OCI-LY7 (cell line): ENCODE data around the gene GTF3C1. TPM values are rescaled to one million over a fixed set of nuclear protein-coding genes. Genes with fewer than 3 reads are reported as not detected.

Experiments
- BruUV-seq: library from RNA; stranded (reverse); fragments of 400-500 nt; replicated peaks from 2 replicates; lab custom pipeline; 2021; lab: Mats Ljungman, UMichigan
- CTCF ChIA-PET: fragments of 300-600 bp; sonication (Branson Sonifier 250); formaldehyde crosslinking; loops from one replicate; lab custom pipeline; 2022; ENCODE audit warnings: antibody characterized with exemption; ENCODE audit not compliant: unreplicated experiment; lab: Charles Lee
- POLR2A ChIA-PET: fragments of 300-600 bp; sonication (Branson Sonifier 250); formaldehyde crosslinking; loops from one replicate; lab custom pipeline; 2022; ENCODE audit warnings: antibody characterized with exemption; lab: Charles Lee
- DNase-seq: peaks from one replicate; pipeline ENCODE4 v3.0.0-alpha.2; 2015; ENCODE audit warnings: low spot score
- H2AFZ ChIP-seq: fragments of 200-600 bp; sonication (generic), shearing (Covaris generic); 2 replicates; pipeline ENCODE4 v1.6.1; 2014; ENCODE audit warnings: mild to moderate bottlenecking, antibody characterized with exemption, low read length, moderate library complexity
- H3K27ac ChIP-seq: fragments of 200-600 bp; sonication (generic); 2 replicates; pipeline ENCODE4 v1.5.1; 2014; ENCODE audit warnings: mixed run types, low read depth, mild to moderate bottlenecking, moderate library complexity, low read length, inconsistent platforms; ENCODE audit not compliant: poor library complexity, severe bottlenecking
- H3K36me3 ChIP-seq: fragments of 200-600 bp; sonication (generic); 2 replicates; pipeline ENCODE4 v1.6.1; 2014; ENCODE audit warnings: mild to moderate bottlenecking, antibody characterized with exemption, low read length, moderate library complexity, mixed read lengths; ENCODE audit not compliant: insufficient read depth
- H3K4me1 ChIP-seq: fragments of 200-600 bp; sonication (generic); 2 replicates; pipeline ENCODE4 v1.5.1; 2014; ENCODE audit warnings: mild to moderate bottlenecking, low read length; ENCODE audit not compliant: insufficient read depth, poor library complexity, severe bottlenecking
- H3K4me2 ChIP-seq: fragments of 200-600 bp; sonication (generic); 2 replicates; pipeline ENCODE4 v1.6.1; 2014; ENCODE audit warnings: mild to moderate bottlenecking, low read length
- H3K4me3 ChIP-seq: fragments of 200-600 bp; sonication (generic); 2 replicates; pipeline ENCODE4 v1.5.1; 2014; ENCODE audit warnings: mild to moderate bottlenecking, low read depth, low read length; ENCODE audit not compliant: poor library complexity, severe bottlenecking
- H3K79me2 ChIP-seq: fragments of 200-600 bp; sonication (generic); 2 replicates; pipeline ENCODE4 v1.6.1; 2016; ENCODE audit warnings: low read depth, mild to moderate bottlenecking, low read length, moderate library complexity, mixed read lengths; ENCODE audit not compliant: insufficient read depth
- H3K9me2 ChIP-seq: fragments of 200-600 bp; sonication (generic); 2 replicates; pipeline ENCODE4 v1.6.1; 2016; ENCODE audit warnings: mild to moderate bottlenecking, low read length, mixed read lengths; ENCODE audit not compliant: insufficient read depth
- H3K9me3 ChIP-seq: fragments of 200-600 bp; sonication (generic); 2 replicates; pipeline ENCODE4 v1.6.1; 2014; ENCODE audit warnings: mild to moderate bottlenecking, mixed run types, low read length, mixed read lengths
- H4K20me1 ChIP-seq: fragments of 200-600 bp; sonication (generic); 2 replicates; pipeline ENCODE4 v1.6.1; 2014; ENCODE audit warnings: mild to moderate bottlenecking, antibody characterized with exemption, low read length, moderate library complexity, mixed read lengths; ENCODE audit not compliant: insufficient read depth
- CTCF ChIP-seq: fragments of 200-600 bp; sonication (generic); conservative IDR thresholded peaks from 2 replicates; pipeline ENCODE4 v1.5.1; 2014; ENCODE audit warnings: mild to moderate bottlenecking, antibody characterized with exemption, low read length, moderate library complexity, mixed read lengths
- EZH2phosphoT487 ChIP-seq: fragments of 200-600 bp; sonication (generic); IDR thresholded peaks from 2 replicates; pipeline ENCODE4 v1.6.1; 2018; ENCODE audit warnings: low read depth, borderline replicate concordance, mild to moderate bottlenecking, mixed run types, antibody characterized with exemption, low read length, moderate library complexity, mixed read lengths
- intact Hi-C: fragments of 100-400 bp; cut with micrococcal nuclease; formaldehyde crosslinking; loops from one replicate; pipeline ENCODE4 v1.10.0; 2022; ENCODE audit not compliant: unreplicated experiment
- total RNA-seq, 2 experiments: library from RNA; depleted of rRNA in 1 of 2; stranded (reverse); fragments of >200 nt in 1 of 2; shearing (Covaris generic) in 1 of 2; gene quantifications; 2 replicates each; pipeline ENCODE4 v1.2.3, GENCODE V29; 2014 to 2022

The GTF3C1 gene
- total RNA-seq, 2 experiments from 2014 or later: 48.3 to 57.1 TPM

GRCh38 chr16:27441276-27441675 is 108.4 kb downstream of the GTF3C1 start:
- intact Hi-C loops: no loop called here
- Histone ChIP-seq H3K4me2 (no peak overlapping the region), H3K27ac (no peak overlapping the region), H3K4me3 (no peak overlapping the region), H3K36me3 (peaks cover 84% of the 10 kb centered on the region), H3K9me2 (no peaks in the 10 kb centered on the region), H3K79me2 (no peaks in the 10 kb centered on the region), H2AFZ (no peak overlapping the region), H3K9me3 (no peaks in the 10 kb centered on the region; the same call in 1 of the 2 replicates), H3K4me1 (no peaks in the 10 kb centered on the region), H4K20me1 (no peaks in the 10 kb centered on the region)
- ChIA-PET CTCF (no interaction called here), POLR2A (interaction anchor here (1.2 kb wide), 1 partner anchor 10 kb away, joined by 4 read pairs; no protein-coding TSS in a partner anchor)
- no peak for DNase-seq
- no TSS peak for BruUV-seq
- TF ChIP-seq EZH2phosphoT487 (no peak), CTCF (no peak)

GRCh38 chr16:27439271-27440018 is 110.3 kb downstream of the GTF3C1 start:
- ChIA-PET CTCF (no interaction called here), POLR2A (interaction anchor here (0.6 kb wide), 2 partner anchors 36 to 323 kb away, joined by 3 to 5 read pairs; no protein-coding TSS in a partner anchor)
- no peaks in the 10 kb centered on the region for H4K20me1 ChIP-seq
- H3K9me2 ChIP-seq: no peaks in the 10 kb centered on the region
- H3K4me3 ChIP-seq: no peak overlapping the region
- no peak overlapping the region for H3K27ac ChIP-seq
- H3K4me1 ChIP-seq: no peaks in the 10 kb centered on the region
- H3K36me3 ChIP-seq: peaks cover 78% of the 10 kb centered on the region
- DNase-seq: no peak
- TF ChIP-seq EZH2phosphoT487 (no peak), CTCF (no peak)
- intact Hi-C loops: no loop called here
- BruUV-seq: no TSS peak
- H2AFZ ChIP-seq: no peak overlapping the region
- no peaks in the 10 kb centered on the region for H3K9me3 ChIP-seq
- H3K4me2 ChIP-seq: no peak overlapping the region
- H3K79me2 ChIP-seq: no peaks in the 10 kb centered on the region

- BruUV-seq: no TSS peak
- Histone ChIP-seq H3K27ac (no peak overlapping the region), H3K9me2 (no peaks in the 10 kb centered on the region), H3K36me3 (peaks cover 73% of the 10 kb centered on the region), H3K9me3 (no peaks in the 10 kb centered on the region), H4K20me1 (no peaks in the 10 kb centered on the region), H3K4me2 (no peak overlapping the region), H3K4me1 (peaks cover 4% of the 10 kb centered on the region), H2AFZ (no peak overlapping the region), H3K79me2 (no peaks in the 10 kb centered on the region), H3K4me3 (no peak overlapping the region)
- no peak for DNase-seq
- POLR2A ChIA-PET: interaction anchor here (0.7 kb wide), 1 partner anchor 698 kb away, joined by 3 read pairs; no protein-coding TSS in a partner anchor
- intact Hi-C loops: no loop called here
- CTCF ChIA-PET: interaction anchor here (0.7 kb wide), 1 partner anchor 33 kb away, joined by 3 read pairs; no protein-coding TSS in a partner anchor
- TF ChIP-seq CTCF (no peak), EZH2phosphoT487 (no peak)
These were observed 111.8 kb downstream of the GTF3C1 start for GRCh38 chr16:27437946-27438345.
